Rectal smooth muscle tissue (tissue), 1 donor: ENCODE data around the gene PDZRN4.

ENCODE experiments used
- H3K27ac ChIP-seq: one replicate; pipeline ENCODE4 v1.7.0; 2013; ENCODE audit warnings: low read depth, low read length, inconsistent platforms
- H3K27me3 ChIP-seq: one replicate; pipeline ENCODE4 v1.7.0; 2013; ENCODE audit warnings: low read length; ENCODE audit not compliant: control insufficient read depth, insufficient read depth
- H3K36me3 ChIP-seq: one replicate; pipeline ENCODE4 v1.7.0; 2013; ENCODE audit warnings: low read length; ENCODE audit not compliant: control insufficient read depth, insufficient read depth
- H3K4me1 ChIP-seq: one replicate; pipeline ENCODE4 v1.7.0; 2013; ENCODE audit warnings: low read length; ENCODE audit not compliant: control insufficient read depth, insufficient read depth
- H3K4me3 ChIP-seq: one replicate; pipeline ENCODE4 v1.7.0; 2013; ENCODE audit warnings: low read length
- H3K9ac ChIP-seq: one replicate; pipeline ENCODE4 v1.7.0; 2013; ENCODE audit warnings: low read length

The PDZRN4 gene

GRCh38 chr12:41407232-41407799, 219.2 kb downstream of the PDZRN4 start:
- Histone ChIP-seq H3K27me3 (no peaks in the 10 kb centered on the region), H3K4me1 (no peaks in the 10 kb centered on the region), H3K36me3 (no peaks in the 10 kb centered on the region), H3K4me3 (no peak overlapping the region), H3K27ac (no peak overlapping the region), H3K9ac (no peak overlapping the region)

- Histone ChIP-seq H3K27me3 (no peaks in the 10 kb centered on the region), H3K27ac (no peak overlapping the region), H3K4me1 (no peaks in the 10 kb centered on the region), H3K36me3 (no peaks in the 10 kb centered on the region), H3K9ac (no peak overlapping the region), H3K4me3 (no peak overlapping the region)
These were observed 221.5 kb downstream of the PDZRN4 start for GRCh38 chr12:41409628-41410027.

- Histone ChIP-seq H3K9ac (no peak overlapping the region), H3K36me3 (no peaks in the 10 kb centered on the region)
These were observed 230.5 kb downstream of the PDZRN4 start for GRCh38 chr12:41418586-41418985.

GRCh38 chr12:41419131-41419893, 231.2 kb downstream of the PDZRN4 start:
- Histone ChIP-seq H3K9ac (no peak overlapping the region), H3K4me3 (no peak overlapping the region), H3K36me3 (no peaks in the 10 kb centered on the region), H3K27ac (no peak overlapping the region), H3K27me3 (no peaks in the 10 kb centered on the region), H3K4me1 (no peaks in the 10 kb centered on the region)

More at GRCh38 chr12:41418586-41418985, 230.5 kb downstream of the PDZRN4 start:
- H3K4me1 ChIP-seq, result no peaks in the 10 kb centered on the region
- no peaks in the 10 kb centered on the region for H3K27me3 ChIP-seq
- H3K4me3 ChIP-seq, result no peak overlapping the region
- H3K27ac ChIP-seq, result no peak overlapping the region

- no peak overlapping the region for H3K4me3 ChIP-seq
- H3K27me3 ChIP-seq, result no peaks in the 10 kb centered on the region
- H3K9ac ChIP-seq, result no peak overlapping the region
- no peaks in the 10 kb centered on the region for H3K4me1 ChIP-seq
- H3K36me3 ChIP-seq, result no peaks in the 10 kb centered on the region
- no peak overlapping the region for H3K27ac ChIP-seq
These were observed 236.5 kb downstream of the PDZRN4 start for GRCh38 chr12:41424651-41425050.

- Histone ChIP-seq H3K4me1 (no peaks in the 10 kb centered on the region), H3K9ac (no peak overlapping the region), H3K27ac (no peak overlapping the region), H3K4me3 (no peak overlapping the region), H3K36me3 (no peaks in the 10 kb centered on the region), H3K27me3 (no peaks in the 10 kb centered on the region)
These were observed 245.3 kb downstream of the PDZRN4 start for GRCh38 chr12:41433460-41433859.

GRCh38 chr12:41436076-41436475, 248.0 kb downstream of the PDZRN4 start:
- Histone ChIP-seq H3K36me3 (no peaks in the 10 kb centered on the region), H3K27ac (no peak overlapping the region), H3K27me3 (no peaks in the 10 kb centered on the region), H3K4me1 (no peaks in the 10 kb centered on the region), H3K4me3 (no peak overlapping the region), H3K9ac (no peak overlapping the region)

GRCh38 chr12:41437563-41437962, 249.4 kb downstream of the PDZRN4 start:
- no peak overlapping the region for H3K9ac ChIP-seq
- H3K36me3 ChIP-seq, result no peaks in the 10 kb centered on the region
- no peak overlapping the region for H3K27ac ChIP-seq
- H3K27me3 ChIP-seq, result no peaks in the 10 kb centered on the region
- H3K4me1 ChIP-seq, result no peaks in the 10 kb centered on the region
- no peak overlapping the region for H3K4me3 ChIP-seq

GRCh38 chr12:41438854-41439541, 250.9 kb downstream of the PDZRN4 start:
- H3K4me1 ChIP-seq, result no peaks in the 10 kb centered on the region
- H3K27me3 ChIP-seq, result no peaks in the 10 kb centered on the region
- H3K36me3 ChIP-seq, result no peaks in the 10 kb centered on the region
- no peak overlapping the region for H3K4me3 ChIP-seq
- no peak overlapping the region for H3K27ac ChIP-seq
- no peak overlapping the region for H3K9ac ChIP-seq

GRCh38 chr12:41439801-41440200, 251.7 kb downstream of the PDZRN4 start:
- no peak overlapping the region for H3K4me3 ChIP-seq
- no peak overlapping the region for H3K27ac ChIP-seq
- H3K9ac ChIP-seq, result no peak overlapping the region
- H3K27me3 ChIP-seq, result no peaks in the 10 kb centered on the region
- no peaks in the 10 kb centered on the region for H3K36me3 ChIP-seq
- H3K4me1 ChIP-seq, result no peaks in the 10 kb centered on the region

GRCh38 chr12:41441180-41441579, 253.1 kb downstream of the PDZRN4 start:
- H3K36me3 ChIP-seq, result no peaks in the 10 kb centered on the region
- H3K27me3 ChIP-seq, result no peaks in the 10 kb centered on the region
- no peak overlapping the region for H3K27ac ChIP-seq
- no peak overlapping the region for H3K9ac ChIP-seq
- no peaks in the 10 kb centered on the region for H3K4me1 ChIP-seq
- no peak overlapping the region for H3K4me3 ChIP-seq

- Histone ChIP-seq H3K27me3 (no peaks in the 10 kb centered on the region), H3K36me3 (no peaks in the 10 kb centered on the region), H3K9ac (no peak overlapping the region), H3K4me1 (no peaks in the 10 kb centered on the region), H3K4me3 (no peak overlapping the region), H3K27ac (no peak overlapping the region)
These were observed 254.8 kb downstream of the PDZRN4 start for GRCh38 chr12:41442896-41443295.
